Transverse colon (tissue), 4 donors: ENCODE results near the gene IL4I1. TPM values are rescaled to one million over a fixed set of nuclear protein-coding genes. Genes with fewer than 3 reads are reported as not detected.

Experiments
- DNase-seq: peaks from one replicate; pipeline ENCODE4 v3.0.0-alpha.2; 2019
- H3K27ac ChIP-seq, 4 donors: fragments of 200-600 bp; sonication (generic); 2 replicates each; pipeline ENCODE4 v1.5.1; 2016 to 2018; ENCODE audit warnings: inconsistent platforms in 4 of 4
- H3K27me3 ChIP-seq: fragments of 200-600 bp; sonication (generic); 2 replicates; pipeline ENCODE4 v1.5.1; 2017; ENCODE audit warnings: inconsistent platforms
- H3K36me3 ChIP-seq, 4 donors: fragments of 200-600 bp; sonication (generic); 2 replicates each; pipeline ENCODE4 v1.5.1; 2017 to 2019; ENCODE audit warnings: inconsistent platforms in 4 of 4
- H3K4me1 ChIP-seq, 4 donors: fragments of 200-600 bp; sonication (generic); 2 replicates each; pipeline ENCODE4 v1.5.1; 2017 to 2020; ENCODE audit warnings: inconsistent platforms in 4 of 4
- H3K4me3 ChIP-seq, 4 donors: fragments of 200-600 bp; sonication (generic); 1 replicate in 1 of 4; 2 replicates in 3 of 4; pipeline versions ENCODE4 v1.5.1 to v1.6.1; 2017 to 2019; ENCODE audit warnings: inconsistent platforms in 4 of 4
- H3K9me3 ChIP-seq, 2 donors: fragments of 200-600 bp; sonication (generic); 2 replicates each; pipeline ENCODE4 v1.5.1; 2017 to 2019; ENCODE audit warnings: inconsistent platforms in 2 of 2
- CTCF ChIP-seq, 5 experiments: fragments of 200-600 bp in 3 of 5; fragments of 450-650 bp in 2 of 5; sonication (generic) in 3 of 5; IDR thresholded peaks; 1 replicate in 2 of 5; 2 replicates in 3 of 5; pipeline ENCODE4 v1.5.1; 2016 to 2017; ENCODE audit warnings: antibody characterized with exemption in 5 of 5, inconsistent platforms in 3 of 5, mild to moderate bottlenecking in 2 of 5, moderate library complexity in 1 of 5
- EP300 ChIP-seq: sonication (generic); formaldehyde crosslinking; IDR thresholded peaks from one replicate; pipeline ENCODE4 v1.6.1; 2017; ENCODE audit warnings: antibody characterized with exemption, low read depth
- POLR2A ChIP-seq: fragments of 450-650 bp; IDR thresholded peaks from one replicate; pipeline ENCODE4 v1.6.1; 2016; ENCODE audit warnings: antibody characterized with exemption, mild to moderate bottlenecking, moderate library complexity
- POLR2AphosphoS5 ChIP-seq, 3 donors: sonication (generic); formaldehyde crosslinking; IDR thresholded peaks; one replicate each; pipeline ENCODE4 v1.6.1; 2016; ENCODE audit warnings: antibody characterized with exemption in 3 of 3
- whole genome bisulfite sequencing, 2 donors: methylation state at CpG; one replicate each; pipeline ENCODE4 v1.1.5; 2018; ENCODE audit warnings: low coverage in 1 of 2; 5-methylcytosine and 5-hydroxymethylcytosine counted together
- in situ Hi-C, 4 donors: fragments of 200-750 bp; cut with MboI; loops; one replicate each; pipeline versions ENCODE4 v1.15.0 to v1.15.1; 2017; ENCODE audit warnings: low sequenced_read_pairs in 3 of 4, low pct_ligation_motif_present in 1 of 4, low pct_unique_long_range_greater_than_20kb in 1 of 4
- intact Hi-C: fragments of 100-400 bp; cut with DNase I; formaldehyde crosslinking; loops from one replicate; pipeline ENCODE4 v1.15.1; 2023; ENCODE audit warnings: low total_unique reads
- total RNA-seq, 4 donors: library from RNA; depleted of rRNA; stranded (reverse); fragments of >200 nt; gene quantifications; one replicate each; pipeline ENCODE4 v1.1.0, GENCODE V29; 2016

Gene IL4I1
- total RNA-seq, 4 donors from 2014 or later = 2.1 TPM; not detected in 3

GRCh38 chr19:49877879-49878743 lies 18.6 kb downstream of the IL4I1 start:
- no peaks in the 10 kb centered on the region for H3K9me3 ChIP-seq
- peak overlapping the region; percentile 96 to 99 (median 98) for H3K27ac ChIP-seq
- in situ Hi-C loops (no loop called here), intact Hi-C loops (loop anchor here (1.0 kb wide), 1 partner anchor 48 kb away; no protein-coding TSS in a partner anchor)
- peak; percentile 5 for TF ChIP-seq POLR2A
- no peak for TF ChIP-seq EP300
- no peak for TF ChIP-seq POLR2AphosphoS5 (IDR thresholded peaks at IDR 0.05)
- no peaks in the 10 kb centered on the region for H3K27me3 ChIP-seq
- peaks cover 11 to 24% (median 17%) of the 10 kb centered on the region in 4 donors for H3K4me1 ChIP-seq
- 15 to 55% methylated on average over 5 to 24 of the region's 41 CpGs for WGBS, 2 donors
- DNase-seq = peak; percentile 99
- peak overlapping the region; percentile 50 to 98 (median 78) for H3K4me3 ChIP-seq
- H3K36me3 ChIP-seq = peaks cover 0 to 31% (median 17%) of the 10 kb centered on the region in 4 donors

- Histone ChIP-seq H3K27me3 (no peaks in the 10 kb centered on the region), H3K27ac (peak within 1 kb of the TSS; percentile 96 to 99 (median 98)), H3K4me3 (peak within 1 kb of the TSS; percentile 91 to 98 (median 93)), H3K9me3 (no peaks in the 10 kb centered on the region), H3K4me1 (peaks cover 11 to 24% (median 17%) of the 10 kb centered on the region in 4 donors), H3K36me3 (peaks cover 0 to 22% (median 11%) of the 10 kb centered on the region in 4 donors)
- TF ChIP-seq EP300 (no peak), POLR2AphosphoS5 (IDR thresholded peaks at IDR 0.05) (peak in 2 of 3 donors; percentile 84 to 90), CTCF (IDR thresholded peaks at IDR 0.05) (no peak), POLR2A (peak; percentile 91)
- peak; percentile 99 for DNase-seq
- intact Hi-C loops = no loop called here
- 0% methylated on average over 61 of the region's 61 CpGs; no CpG with 5 or more reads in 1 of the 2 donors for WGBS, 2 donors
- in situ Hi-C loops = no loop called here
These were observed 19.4 kb downstream of the IL4I1 start, which contains the start of the genes AKT1S1 and TBC1D17 for GRCh38 chr19:49877020-49877878. TSS of gene AKT1S1 (minus strand) at chr19:49877355. CDS start at chr19:49873295, 4,060 bp downstream. TSS of gene TBC1D17 (plus strand) at chr19:49877702. CDS start at chr19:49877724, 22 bp downstream.

- peak; percentile 98 for DNase-seq
- 1% methylated on average over 28 of the region's 46 CpGs; no CpG with 5 or more reads in 1 of the 2 donors for WGBS, 2 donors
- no peaks in the 10 kb centered on the region for H3K27me3 ChIP-seq
- H3K36me3 ChIP-seq = peaks cover 0 to 16% (median 7%) of the 10 kb centered on the region in 4 donors
- TF ChIP-seq POLR2AphosphoS5 (IDR thresholded peaks at IDR 0.05) = peak in 2 of 3 donors; percentile 5 to 21
- no peak for TF ChIP-seq EP300
- TF ChIP-seq CTCF (IDR thresholded peaks at IDR 0.05) = no peak
- TF ChIP-seq POLR2A = peak; percentile 55
- peaks cover 11 to 24% (median 17%) of the 10 kb centered on the region in 4 donors for H3K4me1 ChIP-seq
- peak overlapping the region; percentile 91 to 98 (median 93) for H3K4me3 ChIP-seq
- no peaks in the 10 kb centered on the region for H3K9me3 ChIP-seq
- in situ Hi-C loops = no loop called here
- intact Hi-C loops = no loop called here
- H3K27ac ChIP-seq = peak overlapping the region; percentile 96 to 99 (median 98)
These were observed 20.2 kb downstream of the IL4I1 start for GRCh38 chr19:49876422-49877019.

GRCh38 chr19:49875857-49876421 lies 20.7 kb downstream of the IL4I1 start:
- Histone ChIP-seq H3K4me3 (peak overlapping the region; percentile 91 to 98 (median 93)), H3K36me3 (peaks cover 0 to 10% (median 5%) of the 10 kb centered on the region in 4 donors), H3K27me3 (no peaks in the 10 kb centered on the region), H3K9me3 (no peaks in the 10 kb centered on the region), H3K4me1 (peaks cover 11 to 24% (median 17%) of the 10 kb centered on the region in 4 donors), H3K27ac (peak overlapping the region; percentile 96 to 99 (median 98))
- in situ Hi-C loops (no loop called here), intact Hi-C loops (no loop called here)
- TF ChIP-seq POLR2A = no peak
- TF ChIP-seq CTCF (IDR thresholded peaks at IDR 0.05) = no peak
- no peak for TF ChIP-seq EP300
- no peak for TF ChIP-seq POLR2AphosphoS5 (IDR thresholded peaks at IDR 0.05)
- DNase-seq = peak; percentile 62
- WGBS, 2 donors = 1 to 4% methylated on average over 7 to 28 of the region's 28 CpGs
